Esophagus muscularis mucosa (tissue), 2 donors: ENCODE data around the gene TRIM46.

Experiments used
- POLR2A ChIP-seq: fragments of 450-650 bp; IDR thresholded peaks from one replicate; pipeline ENCODE4 v1.6.1; 2017; ENCODE audit warnings: antibody characterized with exemption, moderate library complexity, mild to moderate bottlenecking, low read depth
- POLR2AphosphoS5 ChIP-seq, 2 donors: sonication (generic); formaldehyde crosslinking; IDR thresholded peaks; one replicate each; pipeline ENCODE4 v1.6.1; 2017; ENCODE audit warnings: antibody characterized with exemption in 2 of 2

DNA sequence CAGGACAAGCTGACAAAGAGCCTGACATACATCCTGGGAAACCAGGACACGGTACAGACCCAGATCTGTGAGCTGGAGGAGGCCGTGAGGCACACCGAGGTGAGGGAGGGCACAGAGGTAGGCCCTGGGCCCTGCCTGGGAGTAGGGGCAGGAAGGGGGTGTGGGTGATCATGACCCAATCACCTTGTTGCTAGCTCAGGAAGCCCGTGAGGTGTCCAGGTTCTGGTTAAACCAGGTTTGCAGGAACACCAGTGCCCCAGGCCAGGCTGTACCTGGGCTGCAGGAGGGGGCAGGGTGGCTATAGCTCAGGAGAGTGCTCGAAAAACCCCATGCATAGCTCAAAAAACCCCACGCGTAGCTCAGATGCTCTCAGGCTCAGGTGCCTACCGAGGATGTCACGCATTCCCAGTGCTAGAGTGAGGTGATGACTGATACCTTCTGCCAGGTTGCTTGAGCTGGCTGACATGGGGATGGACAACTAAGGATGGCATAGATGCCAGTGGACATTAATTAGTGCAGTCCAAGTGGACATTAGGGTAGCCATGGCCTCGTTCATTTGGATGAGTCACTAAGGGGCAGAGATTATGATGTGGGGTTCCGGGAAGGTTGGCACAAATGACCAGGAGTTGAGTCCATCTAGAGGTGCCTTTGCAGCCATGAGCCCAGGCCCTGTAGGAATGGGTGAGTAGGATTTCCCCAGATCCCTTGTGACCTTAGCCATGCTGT lies 3.7 kb downstream of the TRIM46 start:
- TF ChIP-seq POLR2AphosphoS5 (IDR thresholded peaks at IDR 0.05) (no peak), POLR2A (no peak)
